Measurements from ENCODE around the gene MOK. TPM values are rescaled to one million over a fixed set of nuclear protein-coding genes. Genes with fewer than 3 reads are reported as not detected.

The MOK gene
- total RNA-seq, 1 experiment from 2014 or later: 2.8 TPM

DNA sequence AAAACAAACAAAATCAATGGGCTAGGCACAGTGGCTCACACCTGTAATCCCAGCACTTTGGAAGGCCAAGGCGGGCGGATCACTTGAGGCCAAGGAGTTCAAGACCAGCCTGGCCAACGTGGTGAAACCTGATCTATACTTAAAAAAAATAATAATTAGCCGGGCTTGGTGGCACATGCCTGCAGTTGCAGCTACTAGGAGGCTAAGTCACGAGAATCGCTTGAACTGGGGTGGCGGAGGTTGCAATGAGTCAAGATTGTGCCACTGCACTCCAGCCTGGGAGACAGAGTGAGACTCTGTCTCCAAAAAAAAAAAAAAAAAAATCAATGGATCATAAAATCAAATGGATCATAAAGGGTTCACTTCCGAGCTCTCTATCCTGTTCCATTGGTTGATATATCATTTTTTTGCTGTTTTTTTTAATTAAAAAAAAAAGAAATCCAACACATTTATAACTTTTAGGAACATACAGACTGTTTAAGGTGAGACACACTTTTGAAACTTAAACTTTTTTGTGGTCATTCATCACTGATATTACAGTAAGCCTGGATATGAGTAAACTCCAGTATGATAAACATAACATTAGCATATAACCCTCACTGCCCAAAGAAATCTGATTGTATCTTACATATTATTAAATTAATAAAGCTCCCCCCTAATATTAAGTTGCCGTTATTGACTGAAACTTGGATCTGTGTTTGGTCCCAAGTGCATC, 22.1 kb downstream of the MOK start:
- Histone ChIP-seq H3K9me3 (ENCODE audit: control insufficient read depth, low read depth, low read length) (no peaks in the 10 kb centered on the region), H3K14ac (ENCODE audit: insufficient read depth, low read length) (no peak overlapping the region), H2BK5ac (ENCODE audit: insufficient read length, low read length) (no peak overlapping the region), H3K27me3 (ENCODE audit: insufficient read depth, low read length) (no peaks in the 10 kb centered on the region), H3K18ac (ENCODE audit: insufficient read length, low read depth, low read length) (no peak overlapping the region), H2BK20ac (ENCODE audit: low read depth, low read length, poor library complexity, severe bottlenecking) (no peak overlapping the region), H3K4me1 (ENCODE audit: insufficient read depth, low read length) (no peaks in the 10 kb centered on the region), H3K27ac (ENCODE audit: insufficient read length, low read depth, low read length) (no peak overlapping the region), H4K91ac (ENCODE audit: insufficient read length, low read depth, low read length) (no peak overlapping the region), H2AFZ (ENCODE audit: low read length) (no peak overlapping the region), H3K79me2 (ENCODE audit: insufficient read depth, low read length) (no peaks in the 10 kb centered on the region), H2BK12ac (ENCODE audit: insufficient read length, low read depth, low read length) (no peak overlapping the region), H3K4me2 (ENCODE audit: insufficient read depth, insufficient read length, low read length) (no peak overlapping the region), H3K9ac (ENCODE audit: extremely low read depth, insufficient read length, low read length) (no peak overlapping the region), H3K23ac (ENCODE audit: insufficient read length, low read depth, low read length) (no peak overlapping the region), H4K20me1 (ENCODE audit: control insufficient read depth, insufficient read depth, insufficient read length) (no peaks in the 10 kb centered on the region), H3K79me1 (ENCODE audit: insufficient read depth, low read depth, low read length, poor library complexity, severe bottlenecking) (no peaks in the 10 kb centered on the region), H3K4ac (ENCODE audit: low read depth, low read length) (no peak overlapping the region), H2AK5ac (ENCODE audit: insufficient read length, low read length) (no peak overlapping the region), H4K8ac (replicated peaks; ENCODE audit: insufficient read length, low read depth, low read length) (no peak overlapping the region), H2BK120ac (ENCODE audit: low read depth, low read length, poor library complexity, severe bottlenecking) (no peak overlapping the region), H3T11ph (ENCODE audit: low read length) (no peak overlapping the region), H2BK15ac (ENCODE audit: low read depth, low read length) (no peak overlapping the region), H4K5ac (ENCODE audit: insufficient read length, low read depth, low read length) (no peak overlapping the region), H3K23me2 (ENCODE audit: insufficient read length, low read depth, low read length, poor library complexity, severe bottlenecking) (no peaks in the 10 kb centered on the region), H3K56ac (ENCODE audit: insufficient read length, low read depth, low read length) (no peak overlapping the region)
- Mint-ChIP-seq H3K9me3 (peaks cover 0 to under 1% of the 10 kb centered on the region in 2 experiments; a peak in 2 of 5 replicates), H3K36me3 (ENCODE audit: insufficient read depth in 1 of 3, low read depth in 3 of 3) (no peaks in the 10 kb centered on the region), H3K27ac (peak overlapping the region in 1 of 3 experiments; percentile 65; a peak in 1 of 7 replicates), H3K4me3 (no peak overlapping the region), H3K4me1 (peaks cover 9 to 11% of the 10 kb centered on the region in 2 experiments), H3K27me3 (ENCODE audit: low read depth) (no peaks in the 10 kb centered on the region)
- WGBS (ENCODE audit: extremely low coverage, insufficient read length, low lambda C conversion rate): no CpG with 5 or more reads among the region's 9 CpGs
- no peak for DNase-seq
- no peak for TF ChIP-seq CTCF (conservative IDR thresholded peaks at IDR 0.05)

Measured in H9 (cell line).